GM19238 (cell line): ENCODE results near the gene LAMB4.

Experiments used
- DNase-seq: peaks from one replicate; pipeline ENCODE4 v3.0.0; 2011; ENCODE audit warnings: low spot score; ENCODE audit not compliant: insufficient read length

Gene LAMB4

DNA sequence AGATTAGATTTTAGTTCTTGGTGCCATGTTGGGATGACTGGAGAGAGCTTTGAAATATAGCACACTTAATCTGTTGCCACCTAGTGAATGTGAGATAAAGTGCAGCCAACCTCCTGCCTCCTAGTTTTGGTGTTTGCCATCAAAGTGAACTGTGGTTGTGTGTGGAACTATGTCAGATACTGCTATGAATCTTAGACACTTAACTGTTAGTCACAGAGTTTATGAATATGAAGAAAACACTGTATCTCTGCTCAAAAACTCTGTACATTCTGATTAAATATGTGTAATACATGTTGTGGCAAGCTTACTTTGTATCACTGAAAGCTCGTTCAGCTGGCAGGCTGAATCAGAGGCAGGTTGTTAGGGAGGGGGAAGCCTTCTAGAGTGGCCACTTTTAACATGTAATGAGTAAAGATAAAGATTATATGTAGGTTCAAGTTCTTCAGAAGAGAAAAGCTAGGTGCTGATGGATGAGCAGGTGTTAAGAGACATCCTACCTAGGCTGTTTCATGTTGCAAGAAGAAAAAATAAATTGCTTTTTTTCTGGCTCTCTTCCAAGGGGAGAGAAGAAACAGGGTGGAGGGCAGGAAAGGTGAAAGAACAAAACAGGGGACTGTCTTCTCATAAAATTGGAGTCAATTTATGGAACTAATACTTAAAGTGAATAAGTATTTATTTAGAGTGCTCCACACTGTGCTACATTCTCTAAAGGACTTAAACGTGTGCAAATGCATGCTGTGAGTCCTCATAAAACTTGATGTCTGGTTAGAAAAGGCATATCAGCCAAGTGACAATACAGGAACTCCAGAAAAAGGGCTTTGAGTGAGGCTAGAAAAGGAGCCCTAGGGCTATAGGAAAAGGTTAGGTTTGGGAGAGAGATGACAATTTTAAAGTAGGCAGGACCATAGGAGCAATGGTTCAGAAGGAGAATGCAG lies 113.1 kb downstream of the LAMB4 start:
- DNase-seq, result no peak

DNA sequence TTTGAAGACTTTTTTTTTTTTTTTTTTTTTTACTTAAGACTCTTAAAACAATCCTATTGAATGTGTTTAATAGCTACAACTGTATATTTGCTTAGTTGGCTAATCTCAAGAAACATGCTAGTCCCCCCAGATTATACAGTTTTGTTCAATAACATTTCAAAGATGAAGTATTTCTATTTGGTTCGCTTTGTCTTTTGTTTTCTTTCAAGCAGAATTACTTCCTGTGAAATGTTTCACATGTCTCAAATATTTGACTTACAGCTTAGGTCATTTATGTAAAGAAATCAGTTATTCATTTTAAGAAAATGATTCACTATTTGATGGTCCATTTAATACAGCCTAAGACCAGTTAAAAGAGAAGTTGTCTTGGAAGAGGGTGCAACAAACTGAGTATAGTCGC lies 114.4 kb downstream of the LAMB4 start:
- no peak for DNase-seq

DNA sequence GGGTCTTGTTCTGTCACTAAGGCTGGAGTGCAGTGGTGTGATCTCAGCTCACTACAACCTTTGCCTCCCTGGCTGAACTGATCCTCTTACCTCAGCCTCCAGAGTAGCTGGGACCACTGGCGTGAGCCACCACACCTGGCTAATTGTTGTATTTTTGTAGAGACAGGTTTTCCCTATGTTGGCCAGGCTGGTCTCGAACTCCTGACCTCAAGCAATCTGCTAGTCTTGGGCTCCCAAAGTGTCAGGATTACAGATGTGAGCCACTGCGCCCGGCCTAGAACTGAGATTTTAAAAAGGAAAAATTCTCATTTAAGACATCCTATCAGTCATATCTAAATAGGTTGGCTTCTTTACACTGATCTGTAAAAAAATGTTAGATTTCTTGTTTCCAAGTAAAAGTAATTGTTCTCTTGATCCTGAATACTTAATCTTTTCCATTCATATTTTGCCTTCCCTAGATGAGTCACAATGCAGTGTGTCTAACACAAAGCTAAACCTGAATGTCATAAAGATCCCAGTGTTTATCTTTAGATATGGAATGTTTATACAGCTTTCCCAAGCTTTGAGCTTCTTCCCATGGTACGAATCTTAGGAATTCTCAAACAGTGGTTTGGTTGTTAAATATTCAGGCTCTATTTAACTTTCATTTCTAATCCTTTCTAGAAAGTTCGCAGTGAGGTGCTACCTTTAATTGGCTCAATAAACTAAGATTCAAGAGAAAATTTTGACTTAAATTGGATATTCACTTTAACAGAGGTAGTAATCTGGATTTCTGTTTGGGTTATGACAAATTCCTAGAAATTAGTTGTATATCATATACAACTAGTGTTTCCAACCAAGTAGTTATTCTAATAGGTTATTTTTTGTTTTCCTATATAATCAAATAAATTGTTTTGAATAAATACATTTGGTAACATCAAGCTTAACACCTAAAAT lies 115.1 kb downstream of the LAMB4 start:
- DNase-seq, result no peak

DNA sequence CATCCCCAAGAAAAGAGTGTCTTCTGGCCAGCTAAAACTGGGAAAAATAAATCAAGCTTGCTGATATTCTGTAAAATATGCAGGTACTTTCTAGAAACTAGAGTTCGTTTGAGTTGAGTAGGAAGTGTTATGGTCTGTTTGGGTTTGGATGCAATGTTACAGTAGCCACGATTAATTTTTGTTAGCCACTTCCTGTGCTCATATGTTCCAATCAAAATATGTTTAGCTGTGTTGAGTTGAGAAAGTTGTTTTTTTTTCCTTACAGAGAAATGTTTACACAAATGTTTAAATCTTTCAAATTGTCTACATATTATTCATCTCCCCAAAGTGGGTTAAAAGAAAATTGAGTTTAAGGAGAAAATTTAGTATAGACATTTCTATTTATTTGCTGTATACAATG lies 115.9 kb downstream of the LAMB4 start:
- no peak for DNase-seq

DNA sequence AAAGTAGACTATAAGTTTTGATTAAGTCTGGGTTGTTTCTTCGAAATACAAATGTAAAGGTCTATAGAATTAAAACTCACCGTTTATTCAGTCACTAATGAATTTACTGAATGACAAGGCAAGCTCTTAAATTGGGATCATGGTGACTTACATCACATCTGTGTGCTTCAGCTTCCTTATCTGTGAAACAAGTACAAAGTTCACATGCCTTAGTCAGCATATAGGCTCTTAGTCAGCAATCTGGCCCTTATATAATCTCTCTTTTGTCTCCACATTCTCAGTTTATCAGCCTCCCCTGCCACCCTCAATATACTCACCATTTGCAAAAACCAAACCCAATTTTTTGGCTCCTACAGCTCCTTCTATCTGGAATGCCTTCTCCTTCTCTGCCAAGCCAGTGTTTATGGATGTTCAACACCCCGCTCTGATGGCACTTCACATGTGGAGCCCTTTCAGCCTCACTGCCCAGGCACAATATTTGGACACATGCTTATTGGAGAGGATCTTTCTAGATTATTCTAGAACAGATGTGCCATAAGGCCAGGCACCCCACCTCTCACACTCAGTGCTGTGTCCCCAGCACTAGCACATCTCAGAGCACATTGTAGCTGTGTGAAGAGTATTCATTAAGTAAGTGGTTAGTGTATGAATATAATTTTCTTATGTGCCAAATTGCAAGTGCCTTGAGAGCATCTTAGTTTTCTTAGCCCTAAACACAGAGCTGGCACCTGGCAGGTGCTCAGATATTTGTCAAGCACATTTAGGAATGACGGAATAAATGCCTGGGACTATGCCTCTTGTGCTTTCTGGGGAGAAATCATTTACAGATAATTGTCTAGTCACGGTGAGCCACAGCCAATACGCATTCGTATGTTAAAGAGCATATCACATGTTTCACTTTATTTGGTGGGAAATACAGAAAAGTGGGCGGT lies 117.4 kb downstream of the LAMB4 start:
- no peak for DNase-seq

DNA sequence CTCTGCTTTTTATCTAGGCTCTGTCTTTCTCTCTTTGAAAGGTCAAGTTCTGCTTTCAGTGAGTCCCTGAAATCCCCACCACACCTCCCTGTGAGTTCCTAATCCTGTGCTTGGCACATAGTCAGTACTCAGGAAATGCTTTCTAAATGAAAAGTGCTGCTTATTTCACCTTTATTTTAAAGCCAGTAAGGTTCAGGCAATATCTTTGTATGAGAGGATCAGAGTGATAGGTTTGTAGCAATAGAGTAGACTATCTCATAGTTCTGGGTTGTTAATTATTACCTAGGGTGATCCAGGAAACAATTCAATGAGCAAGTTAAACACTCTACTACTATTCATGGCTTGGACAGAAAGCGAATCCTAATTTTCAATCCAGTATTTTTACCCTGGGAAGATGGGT lies 119.8 kb downstream of the LAMB4 start:
- DNase-seq, result no peak

DNA sequence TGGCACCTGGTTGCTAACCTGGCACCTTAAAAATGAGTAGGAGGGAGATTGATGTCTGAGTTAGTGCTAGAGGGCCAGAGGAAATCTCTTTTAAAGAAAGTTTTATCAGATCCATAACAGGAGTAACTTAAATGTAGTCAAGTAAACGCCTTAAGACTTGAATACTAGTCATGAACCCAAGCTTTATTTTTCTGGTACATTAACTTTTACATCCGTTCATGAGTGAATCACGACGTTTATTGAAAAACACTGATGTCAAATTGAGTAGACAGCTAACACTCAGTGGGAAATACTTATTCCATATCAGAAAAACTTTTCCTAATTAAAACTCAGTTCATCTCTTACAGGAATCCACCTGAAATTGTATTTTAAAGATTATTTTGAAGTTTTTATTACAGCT lies 120.3 kb downstream of the LAMB4 start:
- no peak for DNase-seq

DNA sequence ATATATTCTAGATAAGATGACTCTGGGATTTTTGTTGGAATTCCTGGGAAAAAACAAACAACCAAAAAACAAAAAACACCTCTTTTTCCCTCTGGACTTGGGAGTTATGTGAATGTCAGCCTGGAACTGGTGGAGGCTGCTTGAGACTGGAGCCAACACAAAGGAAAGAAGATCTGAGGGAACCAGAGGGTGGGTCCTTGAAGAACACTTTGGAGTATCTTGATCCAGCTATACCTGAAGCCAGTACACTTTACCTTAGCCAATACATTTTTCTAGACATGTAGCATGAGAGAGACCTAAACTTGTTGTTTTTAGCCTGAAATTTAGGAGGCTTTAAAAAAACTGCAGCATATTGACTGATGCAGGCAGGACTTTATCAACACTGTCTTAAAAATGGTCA lies 121.3 kb downstream of the LAMB4 start:
- no peak for DNase-seq

DNA sequence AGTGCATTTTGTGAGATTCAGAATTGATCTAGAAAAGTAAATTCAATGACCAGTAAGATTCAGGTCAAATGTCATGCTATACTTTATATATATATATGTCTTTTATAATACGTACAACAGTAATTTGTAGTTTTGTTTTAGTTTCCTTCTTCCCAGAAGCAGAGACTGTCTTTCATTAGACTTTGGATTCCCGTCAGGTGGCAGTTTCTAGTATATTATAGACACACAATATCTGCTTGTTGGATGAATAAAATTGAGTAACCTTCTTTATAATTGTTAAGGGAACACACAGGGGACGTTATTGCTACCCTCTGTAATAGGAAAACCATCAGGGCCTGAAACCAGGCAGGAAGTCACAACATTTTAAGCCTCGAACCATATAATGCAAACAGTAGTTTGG lies 121.9 kb downstream of the LAMB4 start:
- no peak for DNase-seq

DNA sequence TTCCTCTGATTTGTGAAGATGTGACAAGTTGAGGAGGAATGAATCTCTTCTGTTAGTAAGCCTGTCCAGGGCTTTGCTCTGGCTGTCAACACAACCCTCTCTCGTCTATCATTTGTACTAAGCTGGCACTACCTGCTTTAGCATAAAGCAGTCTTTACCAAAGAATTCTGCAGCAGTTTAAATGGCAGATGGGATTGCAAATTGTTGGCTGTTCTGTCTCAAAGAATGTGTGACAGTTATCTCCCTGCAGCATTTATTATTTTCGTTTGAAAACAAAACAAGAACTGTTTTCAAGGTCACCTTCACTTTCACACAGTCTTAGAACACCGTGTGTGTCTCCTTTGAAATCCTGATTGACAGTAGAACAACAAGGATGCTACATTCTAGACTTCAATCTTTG lies 122.4 kb downstream of the LAMB4 start:
- DNase-seq, result no peak

DNA sequence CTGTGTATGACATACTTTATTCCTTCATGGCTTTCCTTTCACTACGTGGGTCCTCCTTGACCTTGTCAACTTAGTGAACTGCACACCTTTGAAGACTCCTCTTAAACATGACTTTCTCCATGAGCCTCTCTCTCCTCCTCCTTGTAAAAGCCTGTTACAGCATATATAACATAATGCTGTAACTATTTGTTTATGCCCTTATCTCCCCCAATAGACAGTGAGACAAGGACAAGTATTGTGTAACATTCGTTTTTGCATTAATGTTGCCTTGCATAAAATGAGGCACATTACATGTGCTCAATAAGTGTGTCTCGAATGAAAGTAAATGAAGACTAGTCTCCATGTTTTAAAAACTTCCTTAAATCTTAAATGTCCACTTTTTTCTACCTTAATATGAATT lies 122.9 kb downstream of the LAMB4 start:
- no peak for DNase-seq

DNA sequence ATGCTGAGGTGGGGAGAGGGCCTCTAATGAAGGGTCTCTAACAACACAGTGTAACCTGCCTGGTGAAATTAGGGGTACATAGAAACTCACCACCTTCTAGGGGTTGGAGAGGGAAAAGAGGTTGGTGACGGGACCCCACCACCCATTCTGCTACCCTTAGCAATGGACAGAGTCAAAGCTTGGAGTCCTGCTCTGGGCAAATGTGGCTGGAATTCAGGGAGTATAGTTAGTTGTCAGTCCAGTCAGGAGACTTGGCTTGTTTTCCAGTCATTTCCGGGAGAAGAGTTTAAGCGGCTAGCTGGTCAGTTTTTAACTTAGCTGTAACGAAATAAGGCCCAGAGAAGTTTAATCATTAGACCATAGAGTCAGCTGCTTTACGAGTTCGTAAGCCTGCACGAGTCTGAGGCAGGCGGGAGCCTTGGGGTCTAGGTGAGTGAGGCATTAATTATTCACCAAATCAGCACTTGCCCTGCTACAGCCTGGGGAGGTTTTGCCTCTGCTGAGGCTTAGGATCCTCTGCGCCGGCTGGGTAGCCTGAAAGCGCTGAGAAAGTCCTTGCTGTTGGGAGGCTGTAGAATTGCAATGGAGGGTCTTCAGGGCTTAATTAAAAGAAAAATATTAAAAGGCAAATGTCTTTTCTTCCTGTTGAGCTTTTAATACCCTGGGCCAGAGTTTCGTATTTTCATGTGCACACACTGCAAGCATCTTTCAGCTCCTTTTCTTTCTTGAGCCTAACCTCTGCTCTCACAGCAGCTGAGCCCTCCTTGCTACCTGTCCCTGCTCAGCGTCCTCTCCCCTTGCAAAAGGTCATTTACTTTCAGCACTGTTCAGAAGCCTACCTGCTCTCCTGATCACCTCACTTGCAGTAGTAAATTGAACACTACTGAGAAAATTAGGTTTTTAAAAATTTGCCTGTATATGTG lies 125.7 kb downstream of the LAMB4 start:
- no peak for DNase-seq

DNA sequence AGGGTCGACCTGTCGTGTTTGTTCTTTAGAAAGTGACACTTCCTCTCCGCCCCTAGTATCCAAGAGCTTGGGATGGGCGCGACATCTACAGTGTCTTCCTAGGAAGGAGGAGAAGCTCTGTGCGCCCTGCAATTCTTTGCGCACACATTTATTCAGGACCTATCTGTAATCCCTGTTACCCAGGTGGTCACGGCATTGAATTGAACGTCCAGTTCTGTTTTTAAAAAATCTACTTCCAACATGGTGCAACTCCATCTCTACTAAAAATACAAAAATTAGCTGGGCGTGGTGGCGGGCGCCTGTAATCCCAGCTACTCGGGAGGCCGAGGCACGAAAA lies 126.6 kb downstream of the LAMB4 start:
- DNase-seq, result no peak

DNA sequence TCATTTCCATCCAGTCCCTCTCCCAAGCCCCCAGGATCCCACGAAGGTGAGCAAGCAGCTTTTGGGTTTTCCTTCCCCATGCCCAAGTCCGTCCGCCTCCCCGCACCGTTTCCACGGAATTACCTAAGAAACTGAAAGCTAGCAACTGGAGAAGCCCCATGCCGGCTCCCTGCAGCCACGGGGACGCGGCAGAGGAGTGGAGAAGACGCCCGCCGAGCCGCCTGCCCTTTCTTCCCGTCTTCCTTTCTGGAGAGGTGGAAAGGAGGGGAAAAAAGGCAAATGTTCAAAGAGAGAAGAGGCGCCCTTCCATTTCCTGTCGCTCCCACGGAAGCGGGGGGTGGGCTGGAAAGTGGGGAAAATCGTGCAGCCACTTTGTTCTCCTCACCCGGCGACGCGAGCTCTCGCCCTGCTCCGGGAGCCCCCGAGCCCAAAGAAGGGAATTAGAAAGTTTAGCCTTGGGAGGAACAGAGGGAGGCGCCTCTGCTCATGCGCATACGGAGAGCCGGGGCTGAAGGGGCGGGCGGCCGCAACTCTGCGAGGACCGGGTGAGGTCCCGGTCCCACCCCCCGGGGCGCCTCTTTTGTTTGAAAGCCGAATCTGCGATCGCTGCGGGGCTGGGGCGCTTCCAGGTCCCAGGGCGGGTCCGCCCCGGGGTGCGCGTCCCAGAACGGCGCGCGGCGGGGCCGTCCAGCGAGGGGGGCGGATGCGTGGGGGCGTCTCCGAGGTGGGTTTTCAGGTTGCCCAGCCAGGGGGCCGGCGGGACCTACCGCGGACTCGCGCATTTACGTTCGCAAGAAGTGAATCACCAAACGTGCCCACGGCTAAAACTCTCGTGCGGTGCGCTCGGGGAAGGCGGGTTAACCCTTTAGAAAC lies 127.2 kb downstream of the LAMB4 start, which contains the start of gene LAMB1:
LAMB1 (minus strand) TSS at position 436 of the 873 bp plus-strand sequence; CDS start at position 160, 276 bp downstream.
- DNase-seq, result no peak

DNA sequence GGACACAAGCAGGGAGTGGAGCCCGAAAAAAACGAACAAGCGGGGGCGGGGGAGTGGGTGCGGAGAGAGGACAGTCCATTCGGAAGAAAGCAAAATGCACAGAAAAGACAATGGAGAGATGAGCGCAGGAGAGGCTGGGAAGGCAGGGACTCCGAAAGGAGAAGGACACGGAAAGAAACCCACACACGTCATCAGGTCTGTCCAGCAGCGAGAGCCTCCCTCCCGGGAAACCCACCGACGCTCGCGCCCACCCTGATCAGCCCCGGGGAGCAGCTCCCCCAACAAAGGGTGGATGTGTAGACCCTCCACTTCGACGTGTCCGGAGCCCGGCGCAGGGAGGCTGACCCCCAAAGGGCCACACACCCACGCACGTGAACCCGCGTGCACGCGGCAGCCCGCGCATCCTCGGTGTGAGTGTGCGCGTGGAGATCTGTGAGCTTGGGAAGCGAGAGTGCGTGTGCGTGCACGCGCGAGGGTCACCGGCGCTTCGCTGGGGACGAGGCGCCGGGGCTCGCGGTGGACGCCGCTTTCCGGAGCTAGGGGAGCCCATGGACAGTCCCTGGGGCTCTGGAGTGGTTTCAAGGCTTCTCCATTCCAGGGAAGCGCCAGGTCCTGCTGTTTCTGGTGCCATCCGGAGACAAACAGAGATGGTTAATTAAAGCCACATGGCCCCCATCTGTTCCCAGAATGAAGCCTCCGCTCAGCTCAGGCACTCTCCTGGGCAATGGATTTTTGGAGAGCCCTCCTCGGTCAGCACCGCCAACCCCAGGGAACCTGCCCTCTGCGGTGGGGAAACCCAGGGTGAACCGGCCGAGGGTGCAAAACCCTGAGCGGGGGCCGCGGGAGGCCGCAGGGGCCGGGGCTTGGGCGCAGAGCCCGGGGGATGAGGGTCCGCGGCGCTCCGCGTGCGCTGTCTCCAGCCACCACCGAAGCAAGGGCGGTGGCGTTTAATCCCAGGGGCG lies 128.1 kb downstream of the LAMB4 start:
- no peak for DNase-seq

DNA sequence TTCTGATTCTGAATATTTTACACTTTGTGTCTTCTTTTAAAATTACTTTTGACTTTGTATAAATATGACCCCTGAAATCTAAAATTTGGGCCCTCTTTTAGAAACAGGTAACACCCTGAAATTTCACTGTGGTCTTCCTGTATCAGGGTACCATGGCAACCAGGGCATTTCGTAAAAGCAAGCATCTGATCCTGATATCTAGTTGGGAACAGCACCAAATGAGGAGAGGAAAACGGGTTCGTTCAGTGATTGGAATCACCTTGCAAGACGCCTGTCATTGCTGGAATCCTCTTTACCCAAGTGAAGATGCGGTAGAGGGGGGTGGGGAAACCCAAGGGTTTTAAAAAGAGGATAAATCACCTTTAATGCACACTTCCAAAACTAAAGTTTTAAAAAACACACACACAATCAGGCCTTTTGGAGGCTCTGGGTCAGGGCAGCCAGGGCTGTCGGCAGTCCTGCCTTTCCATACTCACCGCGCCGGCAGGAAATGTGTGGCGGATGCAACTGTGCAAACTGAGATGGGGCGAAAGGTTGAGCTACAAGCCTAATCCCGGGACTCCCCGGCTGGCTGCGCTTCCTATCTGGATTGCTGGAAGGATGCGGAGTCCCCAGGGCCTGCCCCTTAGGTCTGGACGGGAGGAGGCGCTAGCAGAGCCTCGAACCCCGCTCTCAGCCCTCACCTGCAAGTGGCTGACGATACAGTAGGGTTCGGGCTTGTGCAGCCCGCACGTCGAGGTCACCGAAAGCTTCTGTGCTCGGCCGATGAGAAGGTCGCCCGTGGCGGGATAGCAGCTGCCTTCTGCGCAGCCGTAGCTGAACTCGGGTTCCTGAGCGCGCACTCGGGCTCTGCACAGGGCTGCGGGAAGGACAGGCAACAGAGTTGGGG lies 129.0 kb downstream of the LAMB4 start:
- DNase-seq, result no peak
